Esophagus muscularis mucosa (tissue), 4 donors: Measurements from ENCODE around the gene ADAT2. TPM values are rescaled to one million over a fixed set of nuclear protein-coding genes. Genes with fewer than 3 reads are reported as not detected.

Source experiments
- DNase-seq: peaks from one replicate; pipeline ENCODE4 v3.0.0-alpha.2; 2017; ENCODE audit errors: extremely low spot score
- H3K27ac ChIP-seq, 4 donors: fragments of 200-600 bp; sonication (generic); replicated peaks in 1 of 4; 1 replicate in 3 of 4; 2 replicates in 1 of 4; pipeline ENCODE4 v1.5.1; 2016 to 2019; ENCODE audit warnings: mild to moderate bottlenecking in 1 of 4
- H3K27me3 ChIP-seq, 4 donors: fragments of 200-600 bp; sonication (generic); one replicate each; pipeline versions ENCODE4 v1.5.1 to v1.6.0; 2016 to 2019
- H3K36me3 ChIP-seq, 4 donors: fragments of 200-600 bp; sonication (generic); one replicate each; pipeline ENCODE4 v1.5.1; 2016 to 2019
- H3K4me1 ChIP-seq, 4 donors: fragments of 200-600 bp; sonication (generic); one replicate each; pipeline ENCODE4 v1.5.1; 2016 to 2019
- H3K4me3 ChIP-seq, 4 donors: fragments of 200-600 bp; sonication (generic); 1 replicate in 2 of 4; 2 replicates in 2 of 4; pipeline ENCODE4 v1.5.1; 2016 to 2019; ENCODE audit warnings: mild to moderate bottlenecking in 4 of 4, moderate library complexity in 1 of 4
- H3K9me3 ChIP-seq, 4 donors: fragments of 200-600 bp; sonication (generic); 1 replicate in 3 of 4; 2 replicates in 1 of 4; pipeline ENCODE4 v1.5.1; 2016 to 2019
- EP300 ChIP-seq: sonication (generic); formaldehyde crosslinking; IDR thresholded peaks from one replicate; pipeline ENCODE4 v1.6.1; 2017; ENCODE audit warnings: antibody characterized with exemption
- POLR2A ChIP-seq: fragments of 450-650 bp; IDR thresholded peaks from one replicate; pipeline ENCODE4 v1.6.1; 2017; ENCODE audit warnings: antibody characterized with exemption, moderate library complexity, mild to moderate bottlenecking, low read depth
- POLR2AphosphoS5 ChIP-seq, 2 donors: sonication (generic); formaldehyde crosslinking; IDR thresholded peaks; one replicate each; pipeline ENCODE4 v1.6.1; 2017; ENCODE audit warnings: antibody characterized with exemption in 2 of 2
- WGBS: methylation state at CpG from one replicate; pipeline ENCODE4 v1.1.5; 2018; 5-methylcytosine and 5-hydroxymethylcytosine counted together
- intact Hi-C: fragments of 100-400 bp; cut with DNase I; formaldehyde crosslinking; loops from one replicate; pipeline ENCODE4 v1.15.1; 2023
- total RNA-seq, 4 donors: library from RNA; depleted of rRNA; stranded (reverse); fragments of >200 nt; gene quantifications; one replicate each; pipeline versions ENCODE4 v1.1.0 to v1.2.1, GENCODE V29; 2016
- TF ChIP-seq, protein P1 (sequence below), 3 experiments: fragments of 200-600 bp in 2 of 3; fragments of 450-650 bp in 1 of 3; sonication (generic) in 2 of 3; IDR thresholded peaks; one replicate each; pipeline ENCODE4 v1.5.1; 2017 to 2019; ENCODE audit warnings: antibody characterized with exemption in 3 of 3, mild to moderate bottlenecking in 2 of 3, moderate library complexity in 1 of 3

The ADAT2 gene
- total RNA-seq, 4 donors from 2014 or later: 2.4 to 4.0 (median 3.2) TPM

DNA sequence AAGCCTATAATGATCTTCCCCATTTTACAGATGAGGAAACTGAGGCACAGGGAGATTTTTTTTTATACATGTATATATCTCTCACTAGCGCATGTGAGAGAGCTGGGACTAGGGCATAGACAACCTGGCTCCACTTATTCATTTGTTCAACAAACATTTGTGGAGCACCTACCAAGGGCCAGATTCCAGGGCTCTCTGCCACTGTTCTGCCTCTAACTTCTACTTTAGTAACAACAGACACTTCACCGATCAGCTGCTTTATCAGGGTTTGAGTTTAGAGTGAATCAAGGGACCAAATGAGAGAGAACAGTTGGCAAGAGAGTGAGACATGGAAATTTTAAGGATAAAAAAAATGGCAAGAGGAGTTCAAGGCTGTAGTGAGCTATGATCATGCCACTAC is 7.4 kb downstream of the ADAT2 start:
- 95% methylated on average over 2 of the region's 2 CpGs for WGBS
- no peaks in the 10 kb centered on the region for H3K36me3 ChIP-seq
- H3K27ac ChIP-seq: no peak overlapping the region
- H3K27me3 ChIP-seq: no peaks in the 10 kb centered on the region
- peaks cover 0 to 8% (median 2%) of the 10 kb centered on the region in 4 donors for H3K4me1 ChIP-seq
- DNase-seq: no peak
- intact Hi-C loops: no loop called here
- H3K9me3 ChIP-seq: no peaks in the 10 kb centered on the region
- no peak for TF ChIP-seq POLR2A
- no peak for TF ChIP-seq POLR2AphosphoS5 (IDR thresholded peaks at IDR 0.05)
- no peak for TF ChIP-seq EP300
- TF ChIP-seq, protein P1, sequence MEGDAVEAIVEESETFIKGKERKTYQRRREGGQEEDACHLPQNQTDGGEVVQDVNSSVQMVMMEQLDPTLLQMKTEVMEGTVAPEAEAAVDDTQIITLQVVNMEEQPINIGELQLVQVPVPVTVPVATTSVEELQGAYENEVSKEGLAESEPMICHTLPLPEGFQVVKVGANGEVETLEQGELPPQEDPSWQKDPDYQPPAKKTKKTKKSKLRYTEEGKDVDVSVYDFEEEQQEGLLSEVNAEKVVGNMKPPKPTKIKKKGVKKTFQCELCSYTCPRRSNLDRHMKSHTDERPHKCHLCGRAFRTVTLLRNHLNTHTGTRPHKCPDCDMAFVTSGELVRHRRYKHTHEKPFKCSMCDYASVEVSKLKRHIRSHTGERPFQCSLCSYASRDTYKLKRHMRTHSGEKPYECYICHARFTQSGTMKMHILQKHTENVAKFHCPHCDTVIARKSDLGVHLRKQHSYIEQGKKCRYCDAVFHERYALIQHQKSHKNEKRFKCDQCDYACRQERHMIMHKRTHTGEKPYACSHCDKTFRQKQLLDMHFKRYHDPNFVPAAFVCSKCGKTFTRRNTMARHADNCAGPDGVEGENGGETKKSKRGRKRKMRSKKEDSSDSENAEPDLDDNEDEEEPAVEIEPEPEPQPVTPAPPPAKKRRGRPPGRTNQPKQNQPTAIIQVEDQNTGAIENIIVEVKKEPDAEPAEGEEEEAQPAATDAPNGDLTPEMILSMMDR (IDR thresholded peaks at IDR 0.05): no peak
- H3K4me3 ChIP-seq: no peak overlapping the region

DNA sequence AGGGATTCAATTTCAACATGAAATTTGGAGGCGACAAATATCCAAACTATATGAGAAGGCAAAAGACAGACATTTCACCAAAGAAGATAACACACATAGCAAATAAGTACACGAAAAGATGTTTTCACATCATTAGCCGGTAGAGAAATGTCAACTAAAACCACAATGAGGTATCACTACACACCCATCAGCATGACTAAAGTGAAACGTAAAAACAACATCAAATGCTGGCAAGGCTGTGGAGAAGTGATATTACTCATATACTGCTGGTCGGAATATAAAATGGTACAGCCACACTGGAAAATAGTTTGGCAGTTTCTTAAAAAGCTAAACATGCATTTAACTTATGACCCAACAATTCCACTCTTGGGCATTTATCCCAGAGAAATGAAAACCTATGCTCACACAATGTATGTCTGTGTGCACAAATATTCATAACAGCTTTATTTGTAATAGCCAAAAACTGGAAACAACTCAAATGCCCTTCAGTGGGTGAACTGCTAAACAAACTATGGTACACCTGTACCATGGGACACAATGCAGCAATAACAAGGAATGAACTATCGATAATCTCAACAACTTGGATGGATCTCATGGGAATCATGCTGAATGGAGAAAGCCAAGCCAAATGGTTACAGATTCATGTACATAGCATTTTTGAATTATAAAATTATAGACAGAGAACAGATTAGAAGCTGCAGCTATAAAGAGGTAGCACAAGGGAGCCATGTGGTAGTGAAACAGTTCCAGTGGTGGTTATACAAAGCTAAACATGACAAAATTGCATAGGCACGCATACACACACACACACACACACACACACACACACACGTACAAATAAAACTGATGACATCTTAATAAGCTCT is 8.6 kb downstream of the ADAT2 start:
- intact Hi-C loops: no loop called here
- 94% methylated on average over 8 of the region's 8 CpGs for WGBS
- Histone ChIP-seq H3K4me3 (no peak overlapping the region), H3K9me3 (no peaks in the 10 kb centered on the region), H3K36me3 (no peaks in the 10 kb centered on the region), H3K27me3 (no peaks in the 10 kb centered on the region), H3K27ac (no peak overlapping the region), H3K4me1 (peaks cover 0 to 8% (median 2%) of the 10 kb centered on the region in 4 donors)
- TF ChIP-seq, protein P1 (IDR thresholded peaks at IDR 0.05): no peak
- TF ChIP-seq EP300: no peak
- no peak for TF ChIP-seq POLR2A
- DNase-seq: no peak

DNA sequence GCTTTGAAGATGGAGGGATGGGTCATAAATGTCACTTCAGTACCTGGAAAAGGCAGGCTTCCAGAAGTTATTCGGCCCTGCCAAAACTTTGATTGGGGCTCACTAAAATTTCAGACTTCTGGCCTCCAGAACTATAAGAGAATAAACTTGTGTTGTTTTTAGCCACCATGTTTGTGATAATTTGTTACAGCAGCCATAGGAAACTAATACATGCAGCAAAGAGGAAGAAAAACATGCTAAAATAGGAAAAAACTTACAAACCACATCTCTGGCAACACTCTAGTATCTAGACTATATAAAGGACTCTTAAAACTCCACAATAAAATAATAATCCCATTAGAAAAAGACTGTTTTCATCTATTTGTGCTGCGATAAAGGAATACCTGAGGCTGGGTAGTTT is 9.5 kb downstream of the ADAT2 start:
- TF ChIP-seq EP300 (no peak), POLR2AphosphoS5 (IDR thresholded peaks at IDR 0.05) (no peak), POLR2A (no peak)
- TF ChIP-seq, protein P1 (IDR thresholded peaks at IDR 0.05): no peak
- intact Hi-C loops: no loop called here
- Histone ChIP-seq H3K9me3 (no peaks in the 10 kb centered on the region), H3K36me3 (peaks cover 0 to 7% (median 0%) of the 10 kb centered on the region in 4 donors), H3K4me1 (no peaks in the 10 kb centered on the region), H3K27me3 (no peaks in the 10 kb centered on the region), H3K27ac (no peak overlapping the region), H3K4me3 (no peak overlapping the region)
- no peak for DNase-seq
- 99% methylated on average over 2 of the region's 2 CpGs for WGBS

DNA sequence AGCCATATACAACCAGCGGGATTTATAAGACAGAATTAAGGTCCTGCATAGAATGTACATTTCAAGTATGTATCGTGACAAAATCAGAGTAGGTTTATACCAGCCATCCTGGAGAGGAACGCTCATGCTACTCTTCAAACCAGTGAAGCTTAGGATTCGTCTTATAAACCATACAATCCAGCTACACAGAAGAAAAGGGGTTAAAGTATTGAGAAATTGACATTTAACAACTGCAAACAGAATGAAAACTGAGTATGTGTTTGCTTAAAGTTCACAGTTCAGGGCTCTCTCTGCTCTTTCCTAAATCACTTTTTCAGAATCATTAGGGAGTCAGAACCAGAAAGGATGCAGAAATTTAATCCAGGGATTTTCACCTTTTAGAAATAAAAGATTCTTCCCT is 17.9 kb downstream of the ADAT2 start:
- no peaks in the 10 kb centered on the region for H3K4me1 ChIP-seq
- peaks cover 0 to 18% (median 2%) of the 10 kb centered on the region in 4 donors for H3K36me3 ChIP-seq
- H3K27ac ChIP-seq: no peak overlapping the region
- intact Hi-C loops: no loop called here
- no peak overlapping the region for H3K4me3 ChIP-seq
- WGBS: 92% methylated on average over 4 of the region's 4 CpGs
- H3K9me3 ChIP-seq: no peaks in the 10 kb centered on the region
- DNase-seq: no peak
- H3K27me3 ChIP-seq: no peaks in the 10 kb centered on the region
- TF ChIP-seq, protein P1 (IDR thresholded peaks at IDR 0.05): no peak
- no peak for TF ChIP-seq POLR2A
- no peak for TF ChIP-seq POLR2AphosphoS5 (IDR thresholded peaks at IDR 0.05)
- no peak for TF ChIP-seq EP300
